Prostate gland (tissue), 2 donors: ENCODE data around the gene TCIRG1.

Experiments used
- POLR2AphosphoS5 ChIP-seq: sonication (generic); formaldehyde crosslinking; IDR thresholded peaks from one replicate; pipeline ENCODE4 v1.6.1; 2017; ENCODE audit warnings: antibody characterized with exemption
- TF ChIP-seq, protein P1 (sequence below), 4 experiments: fragments of 200-600 bp in 2 of 4; fragments of 450-650 bp in 2 of 4; sonication (generic) in 2 of 4; IDR thresholded peaks; 1 replicate in 3 of 4; 2 replicates in 1 of 4; pipeline ENCODE4 v1.5.1; 2016 to 2019; ENCODE audit warnings: antibody characterized with exemption in 4 of 4, mild to moderate bottlenecking in 2 of 4, moderate library complexity in 2 of 4

GRCh38 chr11:68067991-68068390 is 29.2 kb downstream of the TCIRG1 start:
- TF ChIP-seq, protein P1, sequence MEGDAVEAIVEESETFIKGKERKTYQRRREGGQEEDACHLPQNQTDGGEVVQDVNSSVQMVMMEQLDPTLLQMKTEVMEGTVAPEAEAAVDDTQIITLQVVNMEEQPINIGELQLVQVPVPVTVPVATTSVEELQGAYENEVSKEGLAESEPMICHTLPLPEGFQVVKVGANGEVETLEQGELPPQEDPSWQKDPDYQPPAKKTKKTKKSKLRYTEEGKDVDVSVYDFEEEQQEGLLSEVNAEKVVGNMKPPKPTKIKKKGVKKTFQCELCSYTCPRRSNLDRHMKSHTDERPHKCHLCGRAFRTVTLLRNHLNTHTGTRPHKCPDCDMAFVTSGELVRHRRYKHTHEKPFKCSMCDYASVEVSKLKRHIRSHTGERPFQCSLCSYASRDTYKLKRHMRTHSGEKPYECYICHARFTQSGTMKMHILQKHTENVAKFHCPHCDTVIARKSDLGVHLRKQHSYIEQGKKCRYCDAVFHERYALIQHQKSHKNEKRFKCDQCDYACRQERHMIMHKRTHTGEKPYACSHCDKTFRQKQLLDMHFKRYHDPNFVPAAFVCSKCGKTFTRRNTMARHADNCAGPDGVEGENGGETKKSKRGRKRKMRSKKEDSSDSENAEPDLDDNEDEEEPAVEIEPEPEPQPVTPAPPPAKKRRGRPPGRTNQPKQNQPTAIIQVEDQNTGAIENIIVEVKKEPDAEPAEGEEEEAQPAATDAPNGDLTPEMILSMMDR (IDR thresholded peaks at IDR 0.05), result no peak
- TF ChIP-seq POLR2AphosphoS5, result no peak
